Bronchial epithelial cell (primary cell): ENCODE data around the gene PSTPIP1. TPM values are rescaled to one million over a fixed set of nuclear protein-coding genes. Genes with fewer than 3 reads are reported as not detected.

Experiments used
- DNase-seq: peaks from one replicate; pipeline ENCODE4 v3.0.0-alpha.2; 2010; ENCODE audit warnings: low read depth
- FAIRE-seq: peaks from 2 replicates; lab custom pipeline; 2011; peaks lifted over from hg19 to GRCh38; lab: Jason Lieb, UNC
- H3K27me3 ChIP-seq: 2 replicates; pipeline ENCODE4 v1.5.1; 2011; ENCODE audit warnings: low read length; ENCODE audit not compliant: control insufficient read depth, insufficient read depth
- H3K36me3 ChIP-seq: 2 replicates; pipeline ENCODE4 v1.5.1; 2011; ENCODE audit warnings: low read length; ENCODE audit not compliant: control insufficient read depth, insufficient read depth
- H3K4me3 ChIP-seq: 2 replicates; pipeline ENCODE4 v1.5.1; 2011; ENCODE audit warnings: mild to moderate bottlenecking, low read depth, low read length, control low read depth
- total RNA-seq: library from RNA; depleted of rRNA; stranded (reverse); fragments of >200 nt; gene quantifications from 2 replicates; pipeline ENCODE4 v1.2.1, GENCODE V29; 2014
- TF ChIP-seq, protein P1 (sequence below): IDR thresholded peaks from 2 replicates; pipeline ENCODE4 v1.5.1; 2011; ENCODE audit warnings: mild to moderate bottlenecking, moderate library complexity, low read length, control low read depth, inconsistent platforms; ENCODE audit not compliant: insufficient read depth, severe bottlenecking

PSTPIP1 gene
- total RNA-seq, 1 donor from 2014 or later = not detected

DNA sequence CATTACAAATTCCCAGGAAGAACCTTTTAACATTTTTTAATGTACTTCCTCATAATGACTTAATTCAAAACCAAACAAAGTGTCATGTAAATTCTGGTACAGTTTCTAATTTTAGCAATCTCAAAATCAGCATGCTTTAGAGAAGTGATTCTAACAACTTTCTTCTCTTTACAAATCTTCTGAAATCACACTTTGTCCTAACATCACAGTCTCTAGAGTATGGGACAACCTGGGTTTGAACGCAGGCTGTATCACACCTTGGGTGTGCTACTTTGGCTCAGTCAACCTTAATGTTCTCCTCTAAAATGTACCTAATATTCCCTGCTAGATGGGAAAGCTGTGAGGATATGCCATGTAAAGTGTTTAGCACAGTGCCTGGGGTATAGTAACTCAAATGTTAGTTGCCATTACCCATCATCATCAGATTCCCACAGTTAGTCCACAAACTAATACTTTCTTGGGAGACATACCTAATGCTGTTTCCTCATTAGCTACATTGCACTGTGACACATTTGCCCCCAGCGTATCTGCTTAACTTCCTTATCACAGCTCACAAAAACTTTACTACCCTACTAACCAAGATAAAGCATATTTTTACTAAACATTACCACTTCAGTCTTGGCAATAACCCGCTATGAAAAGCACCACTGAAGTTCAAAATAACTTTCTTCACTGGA, 72.9 kb downstream of the PSTPIP1 start:
- TF ChIP-seq, protein P1, sequence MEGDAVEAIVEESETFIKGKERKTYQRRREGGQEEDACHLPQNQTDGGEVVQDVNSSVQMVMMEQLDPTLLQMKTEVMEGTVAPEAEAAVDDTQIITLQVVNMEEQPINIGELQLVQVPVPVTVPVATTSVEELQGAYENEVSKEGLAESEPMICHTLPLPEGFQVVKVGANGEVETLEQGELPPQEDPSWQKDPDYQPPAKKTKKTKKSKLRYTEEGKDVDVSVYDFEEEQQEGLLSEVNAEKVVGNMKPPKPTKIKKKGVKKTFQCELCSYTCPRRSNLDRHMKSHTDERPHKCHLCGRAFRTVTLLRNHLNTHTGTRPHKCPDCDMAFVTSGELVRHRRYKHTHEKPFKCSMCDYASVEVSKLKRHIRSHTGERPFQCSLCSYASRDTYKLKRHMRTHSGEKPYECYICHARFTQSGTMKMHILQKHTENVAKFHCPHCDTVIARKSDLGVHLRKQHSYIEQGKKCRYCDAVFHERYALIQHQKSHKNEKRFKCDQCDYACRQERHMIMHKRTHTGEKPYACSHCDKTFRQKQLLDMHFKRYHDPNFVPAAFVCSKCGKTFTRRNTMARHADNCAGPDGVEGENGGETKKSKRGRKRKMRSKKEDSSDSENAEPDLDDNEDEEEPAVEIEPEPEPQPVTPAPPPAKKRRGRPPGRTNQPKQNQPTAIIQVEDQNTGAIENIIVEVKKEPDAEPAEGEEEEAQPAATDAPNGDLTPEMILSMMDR = no peak
- FAIRE-seq (no peak), DNase-seq (peak; percentile 30)
- no peak overlapping the region for H3K4me3 ChIP-seq
- H3K27me3 ChIP-seq = no peaks in the 10 kb centered on the region
- H3K36me3 ChIP-seq = no peaks in the 10 kb centered on the region

DNA sequence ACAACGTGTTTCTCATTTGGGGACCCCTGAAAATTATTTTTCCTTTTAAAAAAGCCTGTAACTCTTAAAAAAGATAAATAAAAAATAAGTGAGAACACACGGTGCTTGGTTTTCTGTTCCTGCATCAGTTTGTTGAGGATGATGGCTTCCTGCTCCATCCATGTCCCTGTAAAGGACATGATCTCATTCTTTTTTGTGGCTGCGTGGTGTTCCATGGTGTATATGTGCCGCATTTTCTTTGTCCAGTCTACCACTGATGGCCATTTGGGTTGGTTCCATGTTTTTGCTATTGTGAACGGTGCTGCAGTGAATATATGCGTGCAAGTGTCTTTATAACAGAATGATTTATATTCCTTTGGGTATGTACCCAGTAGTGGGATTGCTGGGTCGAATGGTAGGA, 73.7 kb downstream of the PSTPIP1 start:
- DNase-seq (no peak), FAIRE-seq (no peak)
- TF ChIP-seq, protein P1 = no peak
- no peak overlapping the region for H3K4me3 ChIP-seq
- no peaks in the 10 kb centered on the region for H3K27me3 ChIP-seq
- H3K36me3 ChIP-seq = no peaks in the 10 kb centered on the region

DNA sequence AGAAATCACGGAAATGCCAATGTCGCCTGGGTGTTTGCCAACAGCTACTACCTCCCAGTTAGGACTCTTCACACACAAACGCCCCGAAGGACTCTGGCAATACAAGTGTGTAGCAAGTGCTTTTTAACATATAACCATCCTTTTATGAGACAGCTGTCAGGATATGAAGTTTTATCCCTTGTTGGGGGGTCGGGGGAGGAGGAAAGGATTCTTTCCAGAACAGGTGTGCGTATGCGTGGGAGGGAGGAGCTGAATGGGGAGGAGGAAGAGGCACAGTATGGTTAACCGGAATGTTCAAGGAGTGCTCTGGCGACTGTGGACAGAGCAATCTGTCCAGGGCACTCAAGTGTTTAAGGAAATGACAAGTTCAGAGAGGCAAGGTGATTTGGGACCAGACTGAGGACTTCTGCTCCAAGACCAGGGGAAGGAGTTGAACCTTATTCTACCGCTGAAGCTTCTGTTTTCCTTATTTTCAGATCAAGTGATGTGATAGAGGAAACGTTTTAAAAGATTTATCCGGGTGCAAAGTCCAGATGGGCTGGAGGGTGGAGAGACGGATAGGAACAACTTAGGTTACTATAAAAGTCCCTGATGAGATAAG, 74.7 kb downstream of the PSTPIP1 start:
- Histone ChIP-seq H3K27me3 (no peaks in the 10 kb centered on the region), H3K36me3 (no peaks in the 10 kb centered on the region), H3K4me3 (peak overlapping the region; percentile 75)
- peak; percentile 22 for DNase-seq
- no peak for FAIRE-seq
- TF ChIP-seq, protein P1 = no peak

DNA sequence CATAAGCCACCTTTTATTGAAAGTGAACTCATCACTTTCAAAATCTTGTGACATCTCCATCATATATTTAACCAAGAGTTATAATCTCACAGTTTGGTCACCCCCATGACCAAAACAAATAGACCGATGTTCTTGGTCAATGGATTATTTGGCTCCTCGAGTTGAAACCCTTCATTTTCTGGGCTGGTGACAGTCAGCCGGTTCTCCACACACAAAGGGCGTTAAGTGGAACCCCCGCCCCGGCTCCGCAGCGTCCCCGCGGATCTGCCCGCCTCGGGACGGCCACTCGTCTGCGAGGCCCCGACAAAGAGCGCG, 75.2 kb downstream of the PSTPIP1 start:
- Histone ChIP-seq H3K4me3 (peak overlapping the region; percentile 75), H3K27me3 (no peaks in the 10 kb centered on the region), H3K36me3 (no peaks in the 10 kb centered on the region)
- TF ChIP-seq, protein P1 = no peak
- no peak for DNase-seq
- FAIRE-seq = no peak

DNA sequence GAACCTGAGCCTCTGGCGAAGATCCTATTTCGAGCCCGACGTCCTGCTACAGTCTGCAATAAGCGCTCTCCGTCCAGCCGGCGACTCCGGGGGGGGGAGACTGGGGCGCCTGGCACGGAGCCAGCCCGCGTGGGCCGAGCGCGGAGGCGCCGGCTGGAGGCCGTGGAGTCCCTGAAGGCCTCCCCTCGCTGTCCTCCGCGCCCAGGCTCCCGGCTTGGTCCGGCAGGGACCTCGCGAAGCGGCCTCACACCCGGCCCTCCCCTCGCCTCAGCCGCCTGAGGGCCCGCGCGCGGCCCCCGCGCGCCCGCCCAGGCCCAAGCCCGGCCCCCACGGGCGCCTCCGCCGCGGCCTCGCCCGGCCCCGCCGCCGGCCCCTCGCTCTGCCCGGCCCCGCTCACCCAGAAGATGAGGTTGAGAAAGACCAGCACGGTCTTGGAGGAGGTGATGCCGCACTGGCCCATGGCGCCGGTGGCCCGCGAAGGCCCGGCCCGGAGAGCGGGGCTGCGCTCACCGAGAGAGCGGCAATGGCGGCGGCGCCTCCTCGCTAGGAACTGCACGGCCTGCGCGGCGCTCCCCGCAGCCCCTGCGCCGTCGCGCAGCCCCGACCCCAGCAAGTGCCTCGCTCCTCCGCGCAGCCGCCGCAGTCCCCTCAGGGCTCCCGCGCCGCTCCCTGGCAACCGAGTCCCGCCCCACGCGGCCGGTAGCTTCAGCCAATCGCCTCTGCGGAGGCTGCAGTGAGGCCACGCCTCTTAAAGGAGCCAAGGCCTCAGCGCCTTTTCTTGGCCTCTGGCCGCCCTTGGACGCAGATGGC, 75.8 kb downstream of the PSTPIP1 start, which contains the start of gene TSPAN3:
TSS of gene TSPAN3 (minus strand) at position 615 of the 810 bp plus-strand sequence. CDS start at position 460, 155 bp downstream.
- Histone ChIP-seq H3K36me3 (no peaks in the 10 kb centered on the region), H3K27me3 (no peaks in the 10 kb centered on the region), H3K4me3 (peak within 1 kb of the TSS; percentile 75)
- TF ChIP-seq, protein P1 = no peak
- DNase-seq (peak; percentile 72), FAIRE-seq (no peak)
